Measurements from ENCODE around the gene COL6A3. TPM values are rescaled to one million over a fixed set of nuclear protein-coding genes. Genes with fewer than 3 reads are reported as not detected.
A peak's percentile ranks its signal among the peaks of the same experiment; 100 is the strongest.

The COL6A3 gene
- polyA plus RNA-seq, 1 of the 3 experiments (the other 2 are of a cell fraction): 18.5 TPM

GRCh38 chr2:237422309-237422708 is 8.3 kb upstream of the COL6A3 start:
- TF ChIP-seq MEF2A (IDR thresholded peaks at IDR 0.05; ENCODE audit: borderline replicate concordance, low read depth) (no peak), TEAD4 (IDR thresholded peaks at IDR 0.05; ENCODE audit: borderline replicate concordance, insufficient read depth) (no peak), SIN3A (IDR thresholded peaks at IDR 0.05; ENCODE audit: borderline replicate concordance, low read depth, low read length) (no peak), FOXJ3 (CRISPR knock-in tag; IDR thresholded peaks at IDR 0.05) (no peak)
- TF ChIP-seq, protein P1, sequence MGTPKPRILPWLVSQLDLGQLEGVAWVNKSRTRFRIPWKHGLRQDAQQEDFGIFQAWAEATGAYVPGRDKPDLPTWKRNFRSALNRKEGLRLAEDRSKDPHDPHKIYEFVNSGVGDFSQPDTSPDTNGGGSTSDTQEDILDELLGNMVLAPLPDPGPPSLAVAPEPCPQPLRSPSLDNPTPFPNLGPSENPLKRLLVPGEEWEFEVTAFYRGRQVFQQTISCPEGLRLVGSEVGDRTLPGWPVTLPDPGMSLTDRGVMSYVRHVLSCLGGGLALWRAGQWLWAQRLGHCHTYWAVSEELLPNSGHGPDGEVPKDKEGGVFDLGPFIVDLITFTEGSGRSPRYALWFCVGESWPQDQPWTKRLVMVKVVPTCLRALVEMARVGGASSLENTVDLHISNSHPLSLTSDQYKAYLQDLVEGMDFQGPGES (IDR thresholded peaks at IDR 0.05; ENCODE audit: low read depth, low read length): no peak
- Histone ChIP-seq H2AFZ (ENCODE audit: low read depth) (no peak overlapping the region), H3K79me2 (ENCODE audit: insufficient read depth) (no peaks in the 10 kb centered on the region), H3K9ac (peak overlapping the region; percentile 64; the same call in 1 of the 2 replicates), H3K27me3 (ENCODE audit: insufficient read depth) (no peaks in the 10 kb centered on the region), H3K27ac (ENCODE audit: low read depth in 2 of 2, low read length in 1 of 2) (peak overlapping the region in 1 of 2 experiments; percentile 82; a peak in 3 of 4 replicates), H4K20me1 (ENCODE audit: insufficient read depth) (no peaks in the 10 kb centered on the region), H3K9me3 (no peaks in the 10 kb centered on the region), H3F3A (replicated peaks; ENCODE audit: insufficient read depth) (peaks cover 19% of the 10 kb centered on the region), H3K9me2 (no peaks in the 10 kb centered on the region), H3K4me3 (ENCODE audit: low read depth in 2 of 2, low read length in 1 of 2) (no peak overlapping the region), H3K4me1 (ENCODE audit: control insufficient read depth in 1 of 2, insufficient read depth in 2 of 2, low read depth in 1 of 2, low read length in 1 of 2) (peaks cover 16 to 18% of the 10 kb centered on the region in 2 experiments; a peak in 2 of 4 replicates), H3K4me2 (no peak overlapping the region), H3K36me3 (replicated peaks in 1 of 2; ENCODE audit: control insufficient read depth in 1 of 2, insufficient read depth in 2 of 2, low read length in 1 of 2) (no peaks in the 10 kb centered on the region)
- 80% methylated on average over 10 of the region's 10 CpGs for WGBS (ENCODE audit: low lambda C conversion rate)
- ChIA-PET POLR2A (interaction anchor here (0.7 kb wide), 1 partner anchor 53 kb away, joined by 5 read pairs; no protein-coding TSS in a partner anchor), CTCF (interaction anchor here (0.6 to 6.6 kb wide), 30 partner anchors 8 to 337 kb away, joined by 3 to 59 read pairs (median 6); partner anchors contain the start of gene COPS8)
- DNase-seq: no peak

GRCh38 chr2:237421542-237422116 is 7.7 kb upstream of the COL6A3 start:
- peak overlapping the region; percentile 86; the same call in 1 of the 2 replicates for H2AFZ ChIP-seq (ENCODE audit: low read depth)
- POLR2A ChIA-PET: interaction anchor here (0.7 to 0.8 kb wide), 2 partner anchors 20 to 54 kb away, joined by 3 to 5 read pairs; no protein-coding TSS in a partner anchor
- H3F3A ChIP-seq (replicated peaks; ENCODE audit: insufficient read depth): peaks cover 19% of the 10 kb centered on the region
- H3K4me3 ChIP-seq (ENCODE audit: low read depth in 2 of 2, low read length in 1 of 2): no peak overlapping the region; a peak in 1 of 4 replicates
- H3K27ac ChIP-seq (ENCODE audit: low read depth in 2 of 2, low read length in 1 of 2): peak overlapping the region; percentile 62 to 82
- no peaks in the 10 kb centered on the region for H4K20me1 ChIP-seq (ENCODE audit: insufficient read depth)
- no peaks in the 10 kb centered on the region for H3K79me2 ChIP-seq (ENCODE audit: insufficient read depth)
- peaks cover 16 to 18% of the 10 kb centered on the region in 2 experiments; a peak in 2 of 4 replicates for H3K4me1 ChIP-seq (ENCODE audit: control insufficient read depth in 1 of 2, insufficient read depth in 2 of 2, low read depth in 1 of 2, low read length in 1 of 2)
- H3K27me3 ChIP-seq (ENCODE audit: insufficient read depth): no peaks in the 10 kb centered on the region
- H3K9me2 ChIP-seq: no peaks in the 10 kb centered on the region
- no peaks in the 10 kb centered on the region for H3K36me3 ChIP-seq (replicated peaks in 1 of 2; ENCODE audit: control insufficient read depth in 1 of 2, insufficient read depth in 2 of 2, low read length in 1 of 2)
- no peaks in the 10 kb centered on the region for H3K9me3 ChIP-seq
- CTCF ChIA-PET: interaction anchor here (0.6 to 6.6 kb wide), 39 partner anchors 8 to 336 kb away, joined by 3 to 59 read pairs (median 4); partner anchors contain the start of gene COPS8
- WGBS (ENCODE audit: low lambda C conversion rate): 28% methylated on average over 22 of the region's 23 CpGs
- H3K4me2 ChIP-seq: peak overlapping the region; percentile 53; the same call in 1 of the 2 replicates
- peak overlapping the region; percentile 64 for H3K9ac ChIP-seq
- peak; percentile 71 for DNase-seq
- TF ChIP-seq MEF2A (IDR thresholded peaks at IDR 0.05; ENCODE audit: borderline replicate concordance, low read depth): no peak
- TF ChIP-seq TEAD4 (IDR thresholded peaks at IDR 0.05; ENCODE audit: borderline replicate concordance, insufficient read depth): no peak
- TF ChIP-seq SMC3 (IDR thresholded peaks at IDR 0.05; ENCODE audit: low read depth, low read length): peak; percentile 82
- TF ChIP-seq FOXJ3 (CRISPR knock-in tag; IDR thresholded peaks at IDR 0.05): no peak
- peak; percentile 26; the same call in 1 of the 2 replicates for TF ChIP-seq FOSL2 (IDR thresholded peaks at IDR 0.05; ENCODE audit: borderline replicate concordance, low read depth)
- TF ChIP-seq NRF1 (IDR thresholded peaks at IDR 0.05; ENCODE audit: low read depth, low read length): no peak
- TF ChIP-seq RXRA (IDR thresholded peaks at IDR 0.05; ENCODE audit: borderline replicate concordance, low read depth): peak; percentile 68; the same call in 1 of the 2 replicates
- TF ChIP-seq MXI1 (IDR thresholded peaks at IDR 0.05; ENCODE audit: low read depth, low read length): no peak
- TF ChIP-seq EP300 (IDR thresholded peaks at IDR 0.05; ENCODE audit: borderline replicate concordance in 1 of 2, low read depth in 1 of 2, low read length in 1 of 2): peak in 1 of 2 experiments; percentile 56; a peak in 1 of 4 replicates
- no peak for TF ChIP-seq POLR2AphosphoS5 (IDR thresholded peaks at IDR 0.05; ENCODE audit: low read depth, low read length)
- TF ChIP-seq GATA2 (CRISPR knock-in tag; IDR thresholded peaks at IDR 0.05): peak; percentile 57
- no peak for TF ChIP-seq YY1 (IDR thresholded peaks at IDR 0.05; ENCODE audit: low read depth)
- TF ChIP-seq ELF1 (IDR thresholded peaks at IDR 0.05): 0 out of 2 replicates have a peak, but pooled peaks have one; percentile 27
- TF ChIP-seq TAF1 (IDR thresholded peaks at IDR 0.05; ENCODE audit: borderline replicate concordance, low read depth, low read length): peak; percentile 31; the same call in 1 of the 2 replicates
- TF ChIP-seq, protein P2, sequence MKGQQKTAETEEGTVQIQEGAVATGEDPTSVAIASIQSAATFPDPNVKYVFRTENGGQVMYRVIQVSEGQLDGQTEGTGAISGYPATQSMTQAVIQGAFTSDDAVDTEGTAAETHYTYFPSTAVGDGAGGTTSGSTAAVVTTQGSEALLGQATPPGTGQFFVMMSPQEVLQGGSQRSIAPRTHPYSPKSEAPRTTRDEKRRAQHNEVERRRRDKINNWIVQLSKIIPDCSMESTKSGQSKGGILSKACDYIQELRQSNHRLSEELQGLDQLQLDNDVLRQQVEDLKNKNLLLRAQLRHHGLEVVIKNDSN (IDR thresholded peaks at IDR 0.05; ENCODE audit: borderline replicate concordance, low read depth): no peak
- TF ChIP-seq EZH2phosphoT487 (IDR thresholded peaks at IDR 0.05; ENCODE audit: borderline replicate concordance, low read depth): no peak
- TF ChIP-seq CTCF (IDR thresholded peaks at IDR 0.05): peak; percentile 88
- TF ChIP-seq GABPA (IDR thresholded peaks at IDR 0.05; ENCODE audit: low read depth): no peak
- peak; percentile 65; the same call in 1 of the 2 replicates for TF ChIP-seq FOXM1 (IDR thresholded peaks at IDR 0.05; ENCODE audit: low read depth)
- TF ChIP-seq TCF12 (IDR thresholded peaks at IDR 0.05): peak; percentile 59; the same call in 1 of the 2 replicates
- no peak for TF ChIP-seq RCOR1 (IDR thresholded peaks at IDR 0.05; ENCODE audit: low read length)

All from SK-N-SH (cell line).